ENCODE measurements around the gene VPS37C.

Gene VPS37C

GRCh38 chr11:61118004-61118403 lies 43.2 kb downstream of the VPS37C start:
- no peaks in the 10 kb centered on the region for H3K36me3 ChIP-seq (ENCODE audit: control insufficient read depth, insufficient read depth, low read length)
- no peak for DNase-seq (ENCODE audit: low read depth, low spot score)
- WGBS (ENCODE audit: insufficient coverage, insufficient read length): no CpG with 5 or more reads among the region's 9 CpGs
- no peaks in the 10 kb centered on the region for H3K4me1 ChIP-seq (ENCODE audit: control insufficient read depth, insufficient read depth, low read length)
- no peaks in the 10 kb centered on the region for H3K9me3 ChIP-seq (ENCODE audit: control insufficient read depth, insufficient read depth, low read length)
- H3K4me3 ChIP-seq (ENCODE audit: low read length): no peak overlapping the region
- no peaks in the 10 kb centered on the region for H3K27me3 ChIP-seq (ENCODE audit: control insufficient read depth, insufficient read depth, low read length)
- no peak overlapping the region for H3K27ac ChIP-seq (ENCODE audit: low read length)

DNA sequence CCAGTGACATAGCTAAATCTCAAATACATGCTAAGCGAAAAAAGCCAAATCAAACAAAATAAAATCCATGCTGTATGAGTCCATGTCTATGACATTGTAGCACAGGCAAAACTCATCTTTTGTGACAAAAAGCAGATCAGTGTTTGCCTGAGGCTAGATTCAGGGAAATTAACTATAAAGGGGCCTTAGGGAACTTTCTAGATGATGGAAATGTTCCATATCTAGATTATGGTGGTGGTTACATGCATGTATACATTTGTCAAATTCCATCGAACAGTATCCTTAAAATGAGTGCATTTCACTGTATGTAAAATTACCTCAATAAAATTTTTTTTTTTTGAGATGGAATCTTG lies 44.1 kb downstream of the VPS37C start:
- Histone ChIP-seq H3K27ac (ENCODE audit: low read length) (no peak overlapping the region), H3K4me3 (ENCODE audit: low read length) (no peak overlapping the region), H3K36me3 (ENCODE audit: control insufficient read depth, insufficient read depth, low read length) (no peaks in the 10 kb centered on the region), H3K4me1 (ENCODE audit: control insufficient read depth, insufficient read depth, low read length) (no peaks in the 10 kb centered on the region), H3K27me3 (ENCODE audit: control insufficient read depth, insufficient read depth, low read length) (no peaks in the 10 kb centered on the region), H3K9me3 (ENCODE audit: control insufficient read depth, insufficient read depth, low read length) (no peaks in the 10 kb centered on the region)
- no peak for DNase-seq (ENCODE audit: low read depth, low spot score)
- no CpG with 5 or more reads among the region's 2 CpGs for WGBS (ENCODE audit: insufficient coverage, insufficient read length)

DNA sequence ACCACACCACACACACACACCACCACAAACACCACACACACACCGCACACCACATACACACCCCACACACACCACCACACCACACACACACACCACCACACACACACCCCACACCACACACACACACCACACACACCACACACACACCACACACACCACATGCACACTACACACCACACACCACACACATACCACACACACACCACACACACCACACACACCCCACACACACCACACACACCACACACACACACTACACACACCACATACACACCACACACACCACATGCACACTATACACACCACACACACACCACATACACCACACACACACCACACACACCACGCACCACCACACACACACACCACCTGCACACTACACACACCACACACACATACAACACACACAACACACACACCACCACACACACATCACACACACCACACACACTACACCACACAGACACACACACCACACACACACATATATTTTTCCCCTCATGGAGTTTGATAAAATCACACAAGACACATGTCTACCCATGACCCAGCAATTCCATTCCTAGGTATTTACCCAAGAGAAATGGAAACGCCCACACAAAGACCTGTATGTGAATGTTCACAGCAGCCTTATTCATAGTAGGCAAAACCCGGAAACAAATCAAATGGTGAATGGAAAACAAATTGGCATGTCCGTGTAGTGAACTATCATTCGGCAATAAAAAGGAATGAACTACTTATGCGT lies 44.6 kb downstream of the VPS37C start:
- no peaks in the 10 kb centered on the region for H3K27me3 ChIP-seq (ENCODE audit: control insufficient read depth, insufficient read depth, low read length)
- WGBS (ENCODE audit: insufficient coverage, insufficient read length): 77% methylated on average over 2 of the region's 7 CpGs
- no peaks in the 10 kb centered on the region for H3K4me1 ChIP-seq (ENCODE audit: control insufficient read depth, insufficient read depth, low read length)
- no peak for DNase-seq (ENCODE audit: low read depth, low spot score)
- no peaks in the 10 kb centered on the region for H3K9me3 ChIP-seq (ENCODE audit: control insufficient read depth, insufficient read depth, low read length)
- no peak overlapping the region for H3K27ac ChIP-seq (ENCODE audit: low read length)
- no peaks in the 10 kb centered on the region for H3K36me3 ChIP-seq (ENCODE audit: control insufficient read depth, insufficient read depth, low read length)
- H3K4me3 ChIP-seq (ENCODE audit: low read length): no peak overlapping the region

GRCh38 chr11:61115498-61116224 lies 45.6 kb downstream of the VPS37C start:
- no peaks in the 10 kb centered on the region for H3K9me3 ChIP-seq (ENCODE audit: control insufficient read depth, insufficient read depth, low read length)
- no peaks in the 10 kb centered on the region for H3K4me1 ChIP-seq (ENCODE audit: control insufficient read depth, insufficient read depth, low read length)
- WGBS (ENCODE audit: insufficient coverage, insufficient read length): no CpG with 5 or more reads among the region's 21 CpGs
- no peak overlapping the region for H3K4me3 ChIP-seq (ENCODE audit: low read length)
- H3K27ac ChIP-seq (ENCODE audit: low read length): no peak overlapping the region
- H3K36me3 ChIP-seq (ENCODE audit: control insufficient read depth, insufficient read depth, low read length): no peaks in the 10 kb centered on the region
- no peak for DNase-seq (ENCODE audit: low read depth, low spot score)
- no peaks in the 10 kb centered on the region for H3K27me3 ChIP-seq (ENCODE audit: control insufficient read depth, insufficient read depth, low read length)

DNA sequence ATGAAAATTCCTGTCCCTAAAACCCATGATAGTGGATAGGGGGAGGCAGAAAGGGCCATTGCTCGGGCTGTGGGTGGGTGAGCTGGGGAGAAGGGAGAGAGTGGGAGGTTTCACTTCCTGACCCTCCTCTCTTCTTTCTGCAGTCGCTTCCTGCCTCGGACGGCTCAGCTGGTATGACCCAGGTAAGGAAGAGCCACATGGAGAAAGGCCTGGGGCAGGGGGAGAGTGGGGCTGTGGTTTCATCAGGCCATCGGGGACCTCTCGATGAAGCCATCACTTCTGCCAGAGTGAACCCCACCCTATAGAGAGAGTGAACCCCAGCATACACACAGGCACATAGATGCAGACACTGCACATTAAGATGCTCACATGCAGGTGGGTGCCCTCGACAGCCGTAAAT lies 46.3 kb downstream of the VPS37C start:
- no peaks in the 10 kb centered on the region for H3K27me3 ChIP-seq (ENCODE audit: control insufficient read depth, insufficient read depth, low read length)
- DNase-seq (ENCODE audit: low read depth, low spot score): no peak
- no peaks in the 10 kb centered on the region for H3K4me1 ChIP-seq (ENCODE audit: control insufficient read depth, insufficient read depth, low read length)
- no CpG with 5 or more reads among the region's 8 CpGs for WGBS (ENCODE audit: insufficient coverage, insufficient read length)
- no peak overlapping the region for H3K4me3 ChIP-seq (ENCODE audit: low read length)
- no peaks in the 10 kb centered on the region for H3K36me3 ChIP-seq (ENCODE audit: control insufficient read depth, insufficient read depth, low read length)
- no peaks in the 10 kb centered on the region for H3K9me3 ChIP-seq (ENCODE audit: control insufficient read depth, insufficient read depth, low read length)
- no peak overlapping the region for H3K27ac ChIP-seq (ENCODE audit: low read length)

DNA sequence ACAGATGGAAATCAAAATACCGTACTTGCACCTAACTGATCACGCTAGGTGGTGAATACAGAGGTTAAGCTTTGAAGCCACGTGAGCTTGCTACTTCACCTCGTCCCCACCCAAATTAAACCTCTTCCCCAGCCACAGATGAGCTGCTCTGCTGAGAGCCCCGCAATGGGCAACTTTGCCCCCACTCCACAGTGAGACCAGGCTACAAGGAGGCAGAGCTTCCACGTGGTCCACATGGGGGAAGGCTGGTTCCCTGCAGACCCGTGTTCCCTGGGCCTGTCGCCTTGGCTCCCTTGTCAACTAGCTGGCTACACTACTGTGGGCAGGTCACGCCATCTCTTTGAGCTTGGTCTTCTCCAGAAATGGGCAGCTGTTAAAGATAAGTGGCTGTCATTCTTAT lies 48.0 kb downstream of the VPS37C start:
- H3K9me3 ChIP-seq (ENCODE audit: control insufficient read depth, insufficient read depth, low read length): no peaks in the 10 kb centered on the region
- no peak overlapping the region for H3K27ac ChIP-seq (ENCODE audit: low read length)
- no peak overlapping the region for H3K4me3 ChIP-seq (ENCODE audit: low read length)
- no CpG with 5 or more reads among the region's 9 CpGs for WGBS (ENCODE audit: insufficient coverage, insufficient read length)
- no peaks in the 10 kb centered on the region for H3K36me3 ChIP-seq (ENCODE audit: control insufficient read depth, insufficient read depth, low read length)
- H3K27me3 ChIP-seq (ENCODE audit: control insufficient read depth, insufficient read depth, low read length): no peaks in the 10 kb centered on the region
- no peaks in the 10 kb centered on the region for H3K4me1 ChIP-seq (ENCODE audit: control insufficient read depth, insufficient read depth, low read length)
- DNase-seq (ENCODE audit: low read depth, low spot score): no peak

- no peaks in the 10 kb centered on the region for H3K4me1 ChIP-seq (ENCODE audit: control insufficient read depth, insufficient read depth, low read length)
- H3K9me3 ChIP-seq (ENCODE audit: control insufficient read depth, insufficient read depth, low read length): no peaks in the 10 kb centered on the region
- no peaks in the 10 kb centered on the region for H3K36me3 ChIP-seq (ENCODE audit: control insufficient read depth, insufficient read depth, low read length)
- no peak overlapping the region for H3K27ac ChIP-seq (ENCODE audit: low read length)
- WGBS (ENCODE audit: insufficient coverage, insufficient read length): no CpG with 5 or more reads among the region's 6 CpGs
- no peaks in the 10 kb centered on the region for H3K27me3 ChIP-seq (ENCODE audit: control insufficient read depth, insufficient read depth, low read length)
- no peak for DNase-seq (ENCODE audit: low read depth, low spot score)
- H3K4me3 ChIP-seq (ENCODE audit: low read length): no peak overlapping the region
These were observed 48.7 kb downstream of the VPS37C start for GRCh38 chr11:61112575-61112974.

- Histone ChIP-seq H3K9me3 (ENCODE audit: control insufficient read depth, insufficient read depth, low read length) (no peaks in the 10 kb centered on the region), H3K4me3 (ENCODE audit: low read length) (no peak overlapping the region), H3K27ac (ENCODE audit: low read length) (no peak overlapping the region), H3K27me3 (ENCODE audit: control insufficient read depth, insufficient read depth, low read length) (no peaks in the 10 kb centered on the region), H3K36me3 (ENCODE audit: control insufficient read depth, insufficient read depth, low read length) (no peaks in the 10 kb centered on the region), H3K4me1 (ENCODE audit: control insufficient read depth, insufficient read depth, low read length) (no peaks in the 10 kb centered on the region)
- no peak for DNase-seq (ENCODE audit: low read depth, low spot score)
- WGBS (ENCODE audit: insufficient coverage, insufficient read length): no CpG with 5 or more reads among the region's 11 CpGs
These were observed 49.3 kb downstream of the VPS37C start for GRCh38 chr11:61111786-61112517.

GRCh38 chr11:61111050-61111435 lies 50.2 kb downstream of the VPS37C start:
- WGBS (ENCODE audit: insufficient coverage, insufficient read length): no CpG with 5 or more reads among the region's 6 CpGs
- H3K27me3 ChIP-seq (ENCODE audit: control insufficient read depth, insufficient read depth, low read length): no peaks in the 10 kb centered on the region
- H3K27ac ChIP-seq (ENCODE audit: low read length): no peak overlapping the region
- H3K36me3 ChIP-seq (ENCODE audit: control insufficient read depth, insufficient read depth, low read length): no peaks in the 10 kb centered on the region
- DNase-seq (ENCODE audit: low read depth, low spot score): no peak
- no peak overlapping the region for H3K4me3 ChIP-seq (ENCODE audit: low read length)
- no peaks in the 10 kb centered on the region for H3K4me1 ChIP-seq (ENCODE audit: control insufficient read depth, insufficient read depth, low read length)
- H3K9me3 ChIP-seq (ENCODE audit: control insufficient read depth, insufficient read depth, low read length): no peaks in the 10 kb centered on the region

GRCh38 chr11:61110255-61111049 lies 50.8 kb downstream of the VPS37C start:
- H3K27me3 ChIP-seq (ENCODE audit: control insufficient read depth, insufficient read depth, low read length): no peaks in the 10 kb centered on the region
- H3K4me1 ChIP-seq (ENCODE audit: control insufficient read depth, insufficient read depth, low read length): no peaks in the 10 kb centered on the region
- H3K36me3 ChIP-seq (ENCODE audit: control insufficient read depth, insufficient read depth, low read length): no peaks in the 10 kb centered on the region
- no peak overlapping the region for H3K4me3 ChIP-seq (ENCODE audit: low read length)
- no peak overlapping the region for H3K27ac ChIP-seq (ENCODE audit: low read length)
- H3K9me3 ChIP-seq (ENCODE audit: control insufficient read depth, insufficient read depth, low read length): no peaks in the 10 kb centered on the region
- DNase-seq (ENCODE audit: low read depth, low spot score): no peak
- 100% methylated on average over 1 of the region's 9 CpGs for WGBS (ENCODE audit: insufficient coverage, insufficient read length)

Measured in iPS DF 6.9 (cell line).